HEK293 (cell line): Measurements from ENCODE around the gene XIAP.

Source experiments
- CTCF ChIA-PET: fragments of 350-600 bp; formaldehyde crosslinking; extraction: SDS; loops from one replicate; lab custom pipeline; 2021; ENCODE audit warnings: antibody characterized with exemption; lab: Yijun Ruan, JAX
- POLR2A ChIA-PET: fragments of 300-600 bp; formaldehyde crosslinking; extraction: SDS; loops from one replicate; lab custom pipeline; 2020; ENCODE audit warnings: antibody characterized with exemption, inconsistent platforms; lab: Yijun Ruan, JAX
- H3K27ac ChIP-seq: fragments of 200-500 bp; sonication (Bioruptor generic); 2 replicates; pipeline ENCODE4 v1.5.1; 2014; ENCODE audit warnings: low read depth, low read length, control low read depth, inconsistent platforms; ENCODE audit errors: extremely low read depth
- H3K36me3 ChIP-seq, 2 experiments: fragments of 200-500 bp in 1 of 2; sonication (Bioruptor generic) in 1 of 2; 1 replicate in 1 of 2; 2 replicates in 1 of 2; pipeline ENCODE4 v1.5.1; 2014 to 2017; ENCODE audit warnings: inconsistent platforms in 2 of 2, low read length in 2 of 2; ENCODE audit not compliant: control insufficient read depth in 2 of 2, insufficient read depth in 1 of 2
- H3K4me1 ChIP-seq: fragments of 200-500 bp; sonication (Bioruptor generic); 2 replicates; pipeline ENCODE4 v1.5.1; 2014; ENCODE audit warnings: mild to moderate bottlenecking, low read length, inconsistent platforms; ENCODE audit not compliant: control insufficient read depth, insufficient read depth
- H3K4me3 ChIP-seq: 2 replicates; pipeline ENCODE4 v1.5.1; 2011; ENCODE audit warnings: low read depth, mild to moderate bottlenecking, control low read depth, low read length, moderate library complexity
- H3K9me3 ChIP-seq: fragments of 200-500 bp; sonication (Bioruptor generic); 2 replicates; pipeline ENCODE4 v1.5.1; 2014; ENCODE audit warnings: low read depth, low read length, inconsistent platforms; ENCODE audit not compliant: control insufficient read depth, insufficient read depth
- ELK4 ChIP-seq: IDR thresholded peaks from 2 replicates; pipeline ENCODE4 v1.6.1; 2011; ENCODE audit warnings: mild to moderate bottlenecking, low read depth, low read length, borderline replicate concordance
- GLI4 ChIP-seq: fragments of 450-650 bp; formaldehyde crosslinking; IDR thresholded peaks from 2 replicates; pipeline ENCODE4 v1.5.1; 2016; ENCODE audit warnings: missing biosample characterization, missing genetic modification characterization
- HOXC10 ChIP-seq: sonication (generic); formaldehyde crosslinking; IDR thresholded peaks from 2 replicates; pipeline ENCODE4 v1.8.1; 2023; ENCODE audit warnings: mild to moderate bottlenecking, missing genetic modification reagents
- IKZF3 ChIP-seq: fragments of 450-650 bp; IDR thresholded peaks from 2 replicates; pipeline ENCODE4 v1.5.0; 2018; ENCODE audit warnings: missing biosample characterization, mild to moderate bottlenecking, missing genetic modification characterization, moderate library complexity
- KLF1 ChIP-seq: fragments of 450-650 bp; formaldehyde crosslinking; IDR thresholded peaks from 2 replicates; pipeline ENCODE4 v1.5.1; 2016; ENCODE audit warnings: missing biosample characterization, missing genetic modification characterization
- KLF10 ChIP-seq: fragments of 450-650 bp; IDR thresholded peaks from 2 replicates; pipeline ENCODE4 v1.5.1; 2018; ENCODE audit warnings: missing biosample characterization, mild to moderate bottlenecking, missing genetic modification characterization
- KLF17 ChIP-seq: fragments of 450-650 bp; formaldehyde crosslinking; IDR thresholded peaks from 2 replicates; pipeline ENCODE4 v1.5.1; 2016; ENCODE audit warnings: missing biosample characterization, missing genetic modification characterization
- KLF8 ChIP-seq: fragments of 450-650 bp; formaldehyde crosslinking; IDR thresholded peaks from 2 replicates; pipeline ENCODE4 v1.5.1; 2016; ENCODE audit warnings: missing biosample characterization, missing genetic modification characterization
- OVOL3 ChIP-seq: fragments of 450-650 bp; formaldehyde crosslinking; IDR thresholded peaks from 2 replicates; pipeline ENCODE4 v1.5.1; 2016; ENCODE audit warnings: missing biosample characterization, missing genetic modification characterization
- PRDM1 ChIP-seq: fragments of 450-650 bp; formaldehyde crosslinking; IDR thresholded peaks from 2 replicates; pipeline ENCODE4; 2016; ENCODE audit warnings: missing biosample characterization, missing genetic modification characterization
- SCRT2 ChIP-seq: fragments of 450-650 bp; formaldehyde crosslinking; IDR thresholded peaks from 2 replicates; pipeline ENCODE4 v1.5.1; 2016; ENCODE audit warnings: missing biosample characterization, missing genetic modification characterization
- SETDB1 ChIP-seq: IDR thresholded peaks from one replicate; pipeline ENCODE4 v1.6.1; 2017; ENCODE audit warnings: mild to moderate bottlenecking, low read length, moderate library complexity, mixed read lengths; ENCODE audit not compliant: insufficient read length
- SP3 ChIP-seq: fragments of 450-650 bp; formaldehyde crosslinking; IDR thresholded peaks from 2 replicates; pipeline ENCODE4 v1.5.1; 2016; ENCODE audit warnings: missing biosample characterization, missing genetic modification characterization
- ZBTB20 ChIP-seq: fragments of 450-650 bp; formaldehyde crosslinking; IDR thresholded peaks from 2 replicates; pipeline ENCODE4 v1.5.1; 2016; ENCODE audit warnings: missing biosample characterization, missing genetic modification characterization
- ZBTB48 ChIP-seq: fragments of 450-650 bp; formaldehyde crosslinking; IDR thresholded peaks from 2 replicates; pipeline ENCODE4 v1.5.1; 2016; ENCODE audit warnings: missing biosample characterization, missing genetic modification characterization
- ZBTB6 ChIP-seq: fragments of 450-650 bp; formaldehyde crosslinking; IDR thresholded peaks from 2 replicates; pipeline ENCODE4 v1.5.1; 2017; ENCODE audit warnings: missing biosample characterization, missing genetic modification characterization
- ZNF174 ChIP-seq: fragments of 450-650 bp; formaldehyde crosslinking; IDR thresholded peaks from 2 replicates; pipeline ENCODE4 v1.5.0; 2017; ENCODE audit warnings: missing biosample characterization, mild to moderate bottlenecking, missing genetic modification characterization
- ZNF211 ChIP-seq: fragments of 450-650 bp; formaldehyde crosslinking; IDR thresholded peaks from 2 replicates; pipeline ENCODE4 v1.5.1; 2016; ENCODE audit warnings: low read depth, missing biosample characterization, missing genetic modification characterization
- ZNF223 ChIP-seq: fragments of 450-650 bp; formaldehyde crosslinking; IDR thresholded peaks from 2 replicates; pipeline ENCODE4 v1.5.1; 2016; ENCODE audit warnings: missing biosample characterization, missing genetic modification characterization
- ZNF302 ChIP-seq: fragments of 450-650 bp; formaldehyde crosslinking; IDR thresholded peaks from 2 replicates; pipeline ENCODE4 v1.5.1; 2016; ENCODE audit warnings: missing biosample characterization, missing genetic modification characterization, low read depth
- ZNF341 ChIP-seq: fragments of 450-650 bp; formaldehyde crosslinking; IDR thresholded peaks from 2 replicates; pipeline ENCODE4; 2016; ENCODE audit warnings: low read depth, missing biosample characterization, missing genetic modification characterization
- ZNF416 ChIP-seq: fragments of 450-650 bp; formaldehyde crosslinking; IDR thresholded peaks from 2 replicates; pipeline ENCODE4 v1.5.1; 2016; ENCODE audit warnings: missing biosample characterization, missing genetic modification characterization
- ZNF433 ChIP-seq: fragments of 450-650 bp; formaldehyde crosslinking; IDR thresholded peaks from 2 replicates; pipeline ENCODE4 v1.5.1; 2016; ENCODE audit warnings: missing biosample characterization, missing genetic modification characterization, low read depth
- ZNF521 ChIP-seq: fragments of 450-650 bp; formaldehyde crosslinking; IDR thresholded peaks from 2 replicates; pipeline ENCODE4 v1.5.1; 2017; ENCODE audit warnings: missing biosample characterization, mild to moderate bottlenecking, missing genetic modification characterization
- ZNF596 ChIP-seq: fragments of 450-650 bp; IDR thresholded peaks from 2 replicates; pipeline ENCODE4 v1.5.0; 2018; ENCODE audit warnings: missing biosample characterization, mild to moderate bottlenecking, missing genetic modification characterization, moderate library complexity
- ZNF623 ChIP-seq: fragments of 450-650 bp; formaldehyde crosslinking; IDR thresholded peaks from 2 replicates; pipeline ENCODE4 v1.5.1; 2016; ENCODE audit warnings: missing biosample characterization, missing genetic modification characterization
- ZNF792 ChIP-seq: fragments of 450-650 bp; formaldehyde crosslinking; IDR thresholded peaks from 2 replicates; pipeline ENCODE4 v1.5.1; 2016; ENCODE audit warnings: missing biosample characterization, missing genetic modification characterization

The XIAP gene

GRCh38 chrX:123818243-123818642, 41.6 kb upstream of the XIAP start:
- H3K27ac ChIP-seq = no peak overlapping the region
- ChIA-PET CTCF (interaction anchor here (0.7 to 2.6 kb wide), 2 partner anchors 15 to 630 kb away, joined by 3 to 5 read pairs; no protein-coding TSS in a partner anchor), POLR2A (no interaction called here)
- no peak overlapping the region for H3K4me3 ChIP-seq
- TF ChIP-seq GLI4 (tag by site-specific recombination) (no peak), ELK4 (no peak), ZNF211 (tag by site-specific recombination) (no peak), SP3 (no peak), ZNF174 (tag by site-specific recombination) (no peak), ZNF521 (tag by site-specific recombination) (no peak), ZNF623 (tag by site-specific recombination) (no peak), ZNF433 (tag by site-specific recombination) (no peak), ZBTB6 (tag by site-specific recombination) (no peak), KLF10 (no peak)
- H3K4me1 ChIP-seq = no peaks in the 10 kb centered on the region
- H3K9me3 ChIP-seq = no peaks in the 10 kb centered on the region
- no peaks in the 10 kb centered on the region for H3K36me3 ChIP-seq

- Histone ChIP-seq H3K4me1 (no peaks in the 10 kb centered on the region), H3K36me3 (no peaks in the 10 kb centered on the region), H3K4me3 (no peak overlapping the region), H3K27ac (no peak overlapping the region), H3K9me3 (no peaks in the 10 kb centered on the region)
- ChIA-PET CTCF (interaction anchor here (3.1 kb wide), 1 partner anchor 10 kb away, joined by 17 read pairs; no protein-coding TSS in a partner anchor), POLR2A (no interaction called here)
- TF ChIP-seq ZNF302 (tag by site-specific recombination) (no peak), KLF8 (tag by site-specific recombination) (no peak), ZNF223 (no peak), SETDB1 (no peak), GLI4 (tag by site-specific recombination) (no peak), ZNF596 (tag by site-specific recombination) (no peak), SCRT2 (tag by site-specific recombination) (no peak), KLF17 (tag by site-specific recombination) (no peak), ZBTB20 (tag by site-specific recombination) (no peak), ZNF416 (tag by site-specific recombination) (no peak), IKZF3 (tag by site-specific recombination) (no peak), KLF1 (no peak), OVOL3 (tag by site-specific recombination) (no peak), ZBTB48 (tag by site-specific recombination) (no peak), ELK4 (no peak), ZNF792 (no peak), PRDM1 (no peak), HOXC10 (CRISPR knock-in tag) (no peak), ZNF341 (tag by site-specific recombination) (no peak)
These were observed 36.9 kb upstream of the XIAP start for GRCh38 chrX:123822965-123823364.
